MM.1S (cell line): ENCODE results near the gene SERAC1.

Source experiments
- CTCF ChIP-seq: fragments of 300-600 bp; sonication (generic); IDR thresholded peaks from 2 replicates; pipeline ENCODE4 v1.5.1; 2016; ENCODE audit warnings: antibody characterized with exemption, low read length, mixed read lengths
- EZH2 ChIP-seq: fragments of 300-600 bp; sonication (generic); optimal IDR thresholded peaks from 2 replicates; pipeline ENCODE3; 2017; ENCODE audit warnings: low read depth, mild to moderate bottlenecking, antibody characterized with exemption, low read length, mixed read lengths
- EZH2phosphoT487 ChIP-seq: fragments of 300-600 bp; sonication (generic); IDR thresholded peaks from 2 replicates; pipeline ENCODE4 v1.6.1; 2018; ENCODE audit warnings: antibody characterized with exemption, low read length

GRCh38 chr6:158070513-158070912 lies 97.5 kb downstream of the SERAC1 start:
- no peak for TF ChIP-seq EZH2
- no peak for TF ChIP-seq CTCF
- no peak for TF ChIP-seq EZH2phosphoT487
